Chondrocyte (in vitro differentiated cells): ENCODE results near the gene F13B. TPM values are rescaled to one million over a fixed set of nuclear protein-coding genes. Genes with fewer than 3 reads are reported as not detected.

ENCODE experiments used
- DNase-seq: peaks from one replicate; pipeline ENCODE4 v3.0.0; 2021; ENCODE audit warnings: mixed read lengths, low spot score
- H3K27ac Mint-ChIP-seq: one replicate; pipeline ENCODE4 v1.8.0; 2021; ENCODE audit warnings: mild to moderate bottlenecking, moderate library complexity, mixed read lengths; ENCODE audit not compliant: unreplicated experiment
- H3K27me3 Mint-ChIP-seq: 2 replicates; pipeline ENCODE4 v1.8.0; 2021; ENCODE audit warnings: low read depth, mixed read lengths
- H3K36me3 Mint-ChIP-seq: 2 replicates; pipeline ENCODE4 v1.8.0; 2021; ENCODE audit warnings: low read depth, mixed read lengths
- H3K4me1 Mint-ChIP-seq: 2 replicates; pipeline ENCODE4 v1.8.0; 2021; ENCODE audit warnings: low read depth, mild to moderate bottlenecking, mixed read lengths
- H3K4me3 Mint-ChIP-seq: one replicate; pipeline ENCODE4 v1.8.0; 2021; ENCODE audit warnings: mild to moderate bottlenecking, moderate library complexity, mixed read lengths; ENCODE audit not compliant: unreplicated experiment
- H3K9me3 Mint-ChIP-seq: 2 replicates; pipeline ENCODE4 v1.8.0; 2021; ENCODE audit warnings: low read depth, mixed read lengths
- CTCF ChIP-seq: fragments of 200-600 bp; sonication (generic); IDR thresholded peaks from 2 replicates; pipeline ENCODE4 v1.5.0; 2021; ENCODE audit warnings: antibody characterized with exemption, mild to moderate bottlenecking, moderate library complexity
- total RNA-seq: library from RNA; stranded (reverse); gene quantifications from 3 replicates; pipeline ENCODE4 v1.2.1, GENCODE V29; 2021

F13B gene
- total RNA-seq, 1 donor from 2014 or later: not detected

- DNase-seq: no peak
- TF ChIP-seq CTCF: no peak
- H3K27me3 Mint-ChIP-seq: no peaks in the 10 kb centered on the region
- H3K4me1 Mint-ChIP-seq: peaks cover 8% of the 10 kb centered on the region
- H3K36me3 Mint-ChIP-seq: no peaks in the 10 kb centered on the region
- no peak overlapping the region for H3K4me3 Mint-ChIP-seq
- H3K9me3 Mint-ChIP-seq: peaks cover 7% of the 10 kb centered on the region
- no peak overlapping the region for H3K27ac Mint-ChIP-seq
Measured at GRCh38 chr1:197067457-197067818, 378 bp upstream of the F13B start.

GRCh38 chr1:197066277-197066676 lies 783 bp downstream of the F13B start:
- Mint-ChIP-seq H3K9me3 (peaks cover 7% of the 10 kb centered on the region), H3K4me1 (peaks cover 8% of the 10 kb centered on the region), H3K36me3 (no peaks in the 10 kb centered on the region), H3K4me3 (no peak overlapping the region), H3K27me3 (peaks cover 1% of the 10 kb centered on the region), H3K27ac (no peak overlapping the region)
- DNase-seq: no peak
- no peak for TF ChIP-seq CTCF

- Mint-ChIP-seq H3K4me1 (peaks cover 8% of the 10 kb centered on the region), H3K36me3 (no peaks in the 10 kb centered on the region), H3K27me3 (peaks cover 1% of the 10 kb centered on the region), H3K9me3 (peaks cover 7% of the 10 kb centered on the region), H3K4me3 (no peak overlapping the region), H3K27ac (no peak overlapping the region)
- no peak for DNase-seq
- TF ChIP-seq CTCF: no peak
Measured at GRCh38 chr1:197065559-197065958, 1.5 kb downstream of the F13B start.

- no peak overlapping the region for H3K4me3 Mint-ChIP-seq
- TF ChIP-seq CTCF: no peak
- no peak for DNase-seq
- H3K27ac Mint-ChIP-seq: no peak overlapping the region
- H3K9me3 Mint-ChIP-seq: no peaks in the 10 kb centered on the region
- peaks cover 10% of the 10 kb centered on the region for H3K27me3 Mint-ChIP-seq
- no peaks in the 10 kb centered on the region for H3K36me3 Mint-ChIP-seq
- H3K4me1 Mint-ChIP-seq: peaks cover 8% of the 10 kb centered on the region
Measured at GRCh38 chr1:197063212-197063611, 3.8 kb downstream of the F13B start.

GRCh38 chr1:197062692-197063091 lies 4.4 kb downstream of the F13B start:
- peaks cover 13% of the 10 kb centered on the region for H3K27me3 Mint-ChIP-seq
- peaks cover 8% of the 10 kb centered on the region for H3K4me1 Mint-ChIP-seq
- no peaks in the 10 kb centered on the region for H3K9me3 Mint-ChIP-seq
- TF ChIP-seq CTCF: no peak
- H3K4me3 Mint-ChIP-seq: no peak overlapping the region
- DNase-seq: no peak
- no peak overlapping the region for H3K27ac Mint-ChIP-seq
- H3K36me3 Mint-ChIP-seq: no peaks in the 10 kb centered on the region
